Osteoblast (primary cell): ENCODE data around the gene ADD2. TPM values are rescaled to one million over a fixed set of nuclear protein-coding genes. Genes with fewer than 3 reads are reported as not detected.

Source experiments
- DNase-seq: peaks from one replicate; pipeline ENCODE4 v3.0.0; 2011; ENCODE audit warnings: low spot score, mixed read lengths; ENCODE audit not compliant: insufficient read length; ENCODE audit errors: missing footprints
- H2AFZ ChIP-seq: 2 replicates; pipeline ENCODE4 v1.6.0; 2011; ENCODE audit warnings: mild to moderate bottlenecking, low read length
- H3K27ac ChIP-seq: 2 replicates; pipeline ENCODE4 v1.5.1; 2011; ENCODE audit warnings: mild to moderate bottlenecking, low read depth, low read length, moderate library complexity
- H3K27me3 ChIP-seq: 2 replicates; pipeline ENCODE4 v1.6.0; 2012; ENCODE audit warnings: mild to moderate bottlenecking, control low read depth, inconsistent platforms, low read length, moderate library complexity; ENCODE audit not compliant: insufficient read depth
- H3K36me3 ChIP-seq: 2 replicates; pipeline ENCODE4 v1.5.1; 2011; ENCODE audit warnings: mild to moderate bottlenecking, low read length, control low read depth, moderate library complexity; ENCODE audit not compliant: insufficient read depth
- H3K4me1 ChIP-seq: 2 replicates; pipeline ENCODE4 v1.5.1; 2011; ENCODE audit warnings: mild to moderate bottlenecking, low read length, control low read depth, moderate library complexity; ENCODE audit not compliant: insufficient read depth
- H3K4me2 ChIP-seq: 2 replicates; pipeline ENCODE4 v1.6.0; 2011; ENCODE audit warnings: mild to moderate bottlenecking, low read length; ENCODE audit not compliant: insufficient read depth
- H3K4me3 ChIP-seq: fragments of 200-600 bp; sonication (generic); 3 replicates; pipeline ENCODE4 v1.5.1; 2012; ENCODE audit warnings: mild to moderate bottlenecking, low read length, inconsistent platforms; ENCODE audit not compliant: insufficient read depth
- H3K79me2 ChIP-seq: 2 replicates; pipeline ENCODE4 v1.6.0; 2012; ENCODE audit warnings: mild to moderate bottlenecking, low read length, control low read depth, inconsistent platforms; ENCODE audit not compliant: insufficient read depth
- H3K9me3 ChIP-seq: 2 replicates; pipeline ENCODE4 v1.5.1; 2011; ENCODE audit warnings: low read depth, low read length, control low read depth
- H4K20me1 ChIP-seq: 2 replicates; pipeline ENCODE4 v1.6.0; 2012; ENCODE audit warnings: mild to moderate bottlenecking, low read length, control low read depth; ENCODE audit not compliant: insufficient read depth
- total RNA-seq: library from RNA; depleted of rRNA; stranded (reverse); fragments of >200 nt; gene quantifications from 2 replicates; pipeline ENCODE4 v1.2.3, GENCODE V29; 2012
- TF ChIP-seq, protein P1 (sequence below): IDR thresholded peaks from 2 replicates; pipeline ENCODE4 v1.5.1; 2011; ENCODE audit warnings: mild to moderate bottlenecking, low read depth, low read length, moderate library complexity; ENCODE audit errors: extremely low read depth

ADD2 gene
- total RNA-seq, 1 donor, result not detected

DNA sequence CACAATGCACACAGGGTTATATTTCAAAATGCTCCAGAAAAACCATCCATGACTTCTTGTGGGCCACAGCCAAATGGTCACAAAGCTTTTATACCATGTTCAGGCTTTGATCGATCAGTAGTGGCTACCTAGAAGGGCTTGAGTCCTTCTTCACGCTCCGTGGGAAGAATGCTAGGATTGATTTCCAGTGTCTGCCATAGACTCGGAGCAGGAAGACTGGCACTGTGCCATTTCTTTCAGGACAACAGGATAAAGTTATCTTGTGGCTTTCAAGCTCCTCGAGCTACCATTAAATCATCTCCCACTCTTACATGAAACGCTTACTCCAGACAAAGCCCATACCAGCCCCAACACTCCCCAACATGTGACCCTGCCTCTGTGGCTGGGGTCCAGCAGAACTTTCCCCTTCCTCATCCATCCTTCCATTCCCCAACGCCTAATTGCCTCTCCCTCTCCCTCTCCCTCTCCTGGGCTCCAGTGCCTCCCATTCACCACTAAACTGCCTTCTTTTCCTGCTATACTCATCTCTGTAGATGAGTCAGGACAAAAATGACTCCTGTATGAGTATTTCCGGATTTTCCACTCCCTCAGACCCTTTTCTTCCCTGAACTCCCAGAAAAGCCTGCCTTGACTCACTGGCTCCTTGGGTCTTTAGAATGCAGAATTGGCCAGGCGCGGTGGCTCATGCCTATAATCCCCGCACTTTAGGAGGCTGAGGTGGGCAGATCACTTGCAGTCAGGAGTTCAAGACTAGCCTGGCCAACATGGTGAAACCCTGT lies 40.9 kb downstream of the ADD2 start:
- Histone ChIP-seq H3K27ac (no peak overlapping the region), H2AFZ (no peak overlapping the region), H3K4me2 (no peak overlapping the region), H3K79me2 (no peaks in the 10 kb centered on the region), H3K9me3 (no peaks in the 10 kb centered on the region), H3K4me3 (no peak overlapping the region), H3K36me3 (no peaks in the 10 kb centered on the region), H4K20me1 (no peaks in the 10 kb centered on the region), H3K27me3 (peaks cover under 1% of the 10 kb centered on the region), H3K4me1 (no peaks in the 10 kb centered on the region)
- DNase-seq, result peak; percentile 71
- TF ChIP-seq, protein P1, sequence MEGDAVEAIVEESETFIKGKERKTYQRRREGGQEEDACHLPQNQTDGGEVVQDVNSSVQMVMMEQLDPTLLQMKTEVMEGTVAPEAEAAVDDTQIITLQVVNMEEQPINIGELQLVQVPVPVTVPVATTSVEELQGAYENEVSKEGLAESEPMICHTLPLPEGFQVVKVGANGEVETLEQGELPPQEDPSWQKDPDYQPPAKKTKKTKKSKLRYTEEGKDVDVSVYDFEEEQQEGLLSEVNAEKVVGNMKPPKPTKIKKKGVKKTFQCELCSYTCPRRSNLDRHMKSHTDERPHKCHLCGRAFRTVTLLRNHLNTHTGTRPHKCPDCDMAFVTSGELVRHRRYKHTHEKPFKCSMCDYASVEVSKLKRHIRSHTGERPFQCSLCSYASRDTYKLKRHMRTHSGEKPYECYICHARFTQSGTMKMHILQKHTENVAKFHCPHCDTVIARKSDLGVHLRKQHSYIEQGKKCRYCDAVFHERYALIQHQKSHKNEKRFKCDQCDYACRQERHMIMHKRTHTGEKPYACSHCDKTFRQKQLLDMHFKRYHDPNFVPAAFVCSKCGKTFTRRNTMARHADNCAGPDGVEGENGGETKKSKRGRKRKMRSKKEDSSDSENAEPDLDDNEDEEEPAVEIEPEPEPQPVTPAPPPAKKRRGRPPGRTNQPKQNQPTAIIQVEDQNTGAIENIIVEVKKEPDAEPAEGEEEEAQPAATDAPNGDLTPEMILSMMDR, result no peak

DNA sequence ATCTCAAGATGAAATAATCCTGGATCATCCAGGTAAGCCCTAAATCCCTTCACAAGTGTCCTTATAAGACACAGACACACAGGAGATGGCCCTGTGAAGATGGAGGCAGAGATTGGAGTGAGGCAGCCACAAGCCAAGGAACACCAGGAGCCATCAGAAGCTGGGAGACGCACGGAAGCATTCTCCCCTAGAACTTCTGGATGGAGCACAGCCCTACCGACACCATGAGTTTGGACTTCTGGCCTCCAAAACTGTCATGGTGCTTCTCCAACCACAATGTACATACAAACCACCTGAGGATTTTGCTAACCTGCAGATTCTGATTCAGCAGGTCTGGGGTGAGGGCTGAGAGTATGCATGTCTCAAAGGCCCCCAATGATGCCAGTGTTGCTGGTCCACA lies 42.5 kb downstream of the ADD2 start:
- TF ChIP-seq, protein P1, result no peak
- Histone ChIP-seq H4K20me1 (no peaks in the 10 kb centered on the region), H3K27me3 (no peaks in the 10 kb centered on the region), H3K4me2 (no peak overlapping the region), H3K4me3 (no peak overlapping the region), H2AFZ (no peak overlapping the region), H3K36me3 (no peaks in the 10 kb centered on the region), H3K27ac (no peak overlapping the region), H3K9me3 (no peaks in the 10 kb centered on the region), H3K4me1 (no peaks in the 10 kb centered on the region), H3K79me2 (no peaks in the 10 kb centered on the region)
- DNase-seq, result no peak

DNA sequence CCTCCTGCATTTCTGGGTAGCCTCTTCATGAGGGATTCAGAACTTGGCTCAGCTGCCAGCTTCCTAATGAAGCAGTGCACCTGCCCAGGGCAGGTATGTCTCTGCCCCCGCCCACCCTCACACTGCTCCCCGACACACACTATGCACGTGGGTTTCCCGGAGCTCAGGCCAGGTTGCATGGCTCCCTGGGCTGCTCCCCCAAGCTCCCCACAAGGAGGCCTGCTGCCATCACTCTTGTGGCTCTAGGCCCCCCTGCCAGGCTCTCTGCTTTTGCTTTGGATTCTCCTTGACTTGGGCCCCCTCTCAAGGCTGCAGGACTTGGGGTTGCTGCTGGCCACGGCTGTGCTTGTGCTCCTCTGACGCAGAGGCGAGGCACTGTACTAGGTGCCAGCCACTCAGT lies 43.6 kb downstream of the ADD2 start:
- no peak for DNase-seq
- H3K79me2 ChIP-seq, result no peaks in the 10 kb centered on the region
- no peak overlapping the region for H2AFZ ChIP-seq
- H3K9me3 ChIP-seq, result no peaks in the 10 kb centered on the region
- no peaks in the 10 kb centered on the region for H3K27me3 ChIP-seq
- no peak overlapping the region for H3K4me3 ChIP-seq
- H3K36me3 ChIP-seq, result no peaks in the 10 kb centered on the region
- H3K27ac ChIP-seq, result no peak overlapping the region
- no peaks in the 10 kb centered on the region for H4K20me1 ChIP-seq
- no peaks in the 10 kb centered on the region for H3K4me1 ChIP-seq
- no peak overlapping the region for H3K4me2 ChIP-seq
- TF ChIP-seq, protein P1, result no peak

DNA sequence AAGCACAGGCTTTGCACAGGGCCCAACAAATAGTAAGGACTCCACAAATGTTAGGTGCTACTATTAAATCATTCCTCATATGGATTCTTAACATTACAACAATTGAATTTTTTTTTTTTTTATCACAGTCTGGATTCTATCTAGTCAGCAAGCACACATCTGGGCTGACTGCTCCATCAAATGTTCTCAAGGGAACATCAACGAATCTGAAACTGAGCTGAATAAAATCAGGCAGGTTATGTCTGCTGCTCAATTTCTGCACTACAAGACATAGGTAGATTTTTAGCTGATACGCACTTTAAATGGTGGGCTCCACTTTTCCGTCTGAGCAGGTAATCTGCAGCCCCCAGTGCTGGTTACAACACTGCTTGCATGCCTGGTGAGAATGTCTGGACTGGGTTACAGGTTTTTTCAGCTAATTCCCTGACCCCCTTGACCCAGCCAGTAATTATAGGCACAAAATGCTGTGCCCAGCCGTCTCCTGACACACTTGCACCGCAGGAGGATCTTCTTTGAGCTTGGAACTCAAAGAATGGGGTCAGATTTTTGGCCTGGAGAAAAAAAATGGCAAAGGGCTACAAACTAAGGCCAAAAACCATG lies 44.6 kb downstream of the ADD2 start:
- H3K4me3 ChIP-seq, result no peak overlapping the region
- no peaks in the 10 kb centered on the region for H3K36me3 ChIP-seq
- no peaks in the 10 kb centered on the region for H3K79me2 ChIP-seq
- no peaks in the 10 kb centered on the region for H3K27me3 ChIP-seq
- H3K9me3 ChIP-seq, result no peaks in the 10 kb centered on the region
- H2AFZ ChIP-seq, result no peak overlapping the region
- no peak overlapping the region for H3K4me2 ChIP-seq
- no peak overlapping the region for H3K27ac ChIP-seq
- no peaks in the 10 kb centered on the region for H3K4me1 ChIP-seq
- TF ChIP-seq, protein P1, result no peak
- DNase-seq, result no peak
- H4K20me1 ChIP-seq, result no peaks in the 10 kb centered on the region
